HG03175 (cell line): ENCODE results near the gene CHKA.
A peak's percentile ranks its signal among the peaks of the same experiment; 100 is the strongest.

Experiments
- ATAC-seq: cut with Tn5 transposase; IDR thresholded peaks from one replicate; pipeline ENCODE4 v1.9.1; 2021; ENCODE audit warnings: mild to moderate bottlenecking, moderate library complexity; ENCODE audit not compliant: unreplicated experiment

CHKA gene

GRCh38 chr11:68121067-68121899 is at the start of gene CHKA:
CHKA (minus strand) TSS chr11:68121388; CDS start chr11:68121177, 211 bp downstream.
- ATAC-seq = peak; percentile 84

- ATAC-seq = no peak
Observed at GRCh38 chr11:68169442-68169841, 48.3 kb upstream of the CHKA start.

GRCh38 chr11:68168694-68169093 is 47.5 kb upstream of the CHKA start:
- ATAC-seq = no peak

GRCh38 chr11:68167474-68167873 is 46.3 kb upstream of the CHKA start:
- ATAC-seq = no peak

GRCh38 chr11:68166969-68167368 is 45.8 kb upstream of the CHKA start:
- ATAC-seq = no peak

GRCh38 chr11:68165601-68166000 is 44.4 kb upstream of the CHKA start:
- no peak for ATAC-seq

GRCh38 chr11:68164437-68164836 is 43.2 kb upstream of the CHKA start:
- ATAC-seq = no peak

- no peak for ATAC-seq
Observed at GRCh38 chr11:68163691-68164090, 42.5 kb upstream of the CHKA start.

GRCh38 chr11:68160100-68160695 is 39.0 kb upstream of the CHKA start:
- no peak for ATAC-seq

GRCh38 chr11:68159665-68160064 is 38.5 kb upstream of the CHKA start:
- ATAC-seq = no peak

GRCh38 chr11:68159161-68159560 is 38.0 kb upstream of the CHKA start:
- ATAC-seq = no peak

GRCh38 chr11:68158580-68158979 is 37.4 kb upstream of the CHKA start:
- ATAC-seq = no peak

GRCh38 chr11:68153742-68154141 is 32.6 kb upstream of the CHKA start:
- ATAC-seq = no peak

GRCh38 chr11:68150037-68150436 is 28.8 kb upstream of the CHKA start:
- ATAC-seq = no peak

GRCh38 chr11:68149417-68149816 is 28.2 kb upstream of the CHKA start:
- ATAC-seq = no peak

- no peak for ATAC-seq
Observed at GRCh38 chr11:68148879-68149278, 27.7 kb upstream of the CHKA start.

- ATAC-seq = no peak
Observed at GRCh38 chr11:68148071-68148805, 27.1 kb upstream of the CHKA start.

GRCh38 chr11:68146704-68147474 is 25.7 kb upstream of the CHKA start:
- ATAC-seq = no peak

- no peak for ATAC-seq
Observed at GRCh38 chr11:68146010-68146540, 24.9 kb upstream of the CHKA start.

- ATAC-seq = no peak
Observed at GRCh38 chr11:68145120-68145866, 24.1 kb upstream of the CHKA start.
